ENCODE data around the gene EIPR1.

- no peak for TF ChIP-seq POLR2A (IDR thresholded peaks at IDR 0.05)
- TF ChIP-seq CTCF (IDR thresholded peaks at IDR 0.05): no peak
These were observed 76.6 kb downstream of the EIPR1 start for GRCh38 chr2:3301001-3301400.
